Mesodermal cell (in vitro differentiated cells): ENCODE measurements around the gene DUSP6.

Source experiments
- H3K27ac ChIP-seq: 2 replicates; pipeline ENCODE4 v1.7.0; 2013; ENCODE audit warnings: mild to moderate bottlenecking, low read depth, low read length, moderate library complexity; ENCODE audit not compliant: severe bottlenecking
- H3K36me3 ChIP-seq: 2 replicates; pipeline ENCODE4 v1.7.1; 2013; ENCODE audit warnings: mild to moderate bottlenecking, low read length, moderate library complexity; ENCODE audit not compliant: control insufficient read depth, insufficient read depth
- H3K4me1 ChIP-seq: one replicate; pipeline ENCODE4 v1.7.1; 2013; ENCODE audit warnings: mild to moderate bottlenecking, low read length; ENCODE audit not compliant: insufficient read depth, control insufficient read depth, poor library complexity, severe bottlenecking
- H3K4me3 ChIP-seq: 2 replicates; pipeline ENCODE4 v1.7.0; 2013; ENCODE audit warnings: low read length, control low read depth, mild to moderate bottlenecking; ENCODE audit not compliant: insufficient read depth, poor library complexity, severe bottlenecking; ENCODE audit errors: extremely low read depth
- H3K9me3 ChIP-seq: 2 replicates; pipeline ENCODE4 v1.7.1; 2013; ENCODE audit warnings: mild to moderate bottlenecking, low read length, moderate library complexity; ENCODE audit not compliant: control insufficient read depth
- WGBS, 2 experiments: methylation state at CpG; one replicate each; pipeline ENCODE4 v1.1.5; 2013; ENCODE audit warnings: missing lambda C conversion rate in 2 of 2; ENCODE audit not compliant: insufficient coverage in 2 of 2; 5-methylcytosine and 5-hydroxymethylcytosine counted together

The DUSP6 gene

DNA sequence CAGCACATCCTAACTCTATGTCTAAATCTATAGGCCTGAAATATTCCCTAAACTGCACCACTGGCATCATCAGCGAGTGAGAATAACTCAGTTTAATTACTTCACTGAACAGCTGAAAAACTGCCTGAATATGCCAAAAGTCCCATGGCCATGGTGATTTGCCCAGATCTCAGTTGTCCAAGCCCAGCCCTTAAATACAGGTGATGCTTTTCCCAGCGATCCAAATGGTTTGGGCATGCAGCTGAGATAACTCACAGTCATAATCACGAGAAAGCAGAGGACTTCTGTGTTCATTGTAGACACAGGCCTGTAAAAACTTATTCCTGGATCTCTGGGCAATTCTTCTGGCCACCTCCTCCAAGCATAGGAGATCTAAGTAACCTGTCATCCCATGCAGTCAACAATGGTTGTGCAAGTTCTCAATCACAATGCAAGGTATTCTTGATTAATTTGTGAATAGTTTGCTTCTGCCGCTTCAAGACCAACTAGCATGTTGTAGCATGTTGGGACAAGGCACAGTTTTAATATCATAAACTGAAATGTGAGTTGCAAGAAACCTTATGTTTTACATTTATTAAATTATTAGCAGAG, 40.5 kb downstream of the DUSP6 start:
- H3K4me3 ChIP-seq: no peak overlapping the region
- no peaks in the 10 kb centered on the region for H3K4me1 ChIP-seq
- no peaks in the 10 kb centered on the region for H3K36me3 ChIP-seq
- H3K27ac ChIP-seq: no peak overlapping the region
- no peaks in the 10 kb centered on the region for H3K9me3 ChIP-seq
- 92% methylated on average over 3 of the region's 4 CpGs for WGBS, 2 experiments

GRCh38 chr12:89309815-89310214, 42.5 kb downstream of the DUSP6 start:
- Histone ChIP-seq H3K9me3 (no peaks in the 10 kb centered on the region), H3K36me3 (no peaks in the 10 kb centered on the region), H3K4me1 (no peaks in the 10 kb centered on the region), H3K4me3 (no peak overlapping the region), H3K27ac (no peak overlapping the region)
- WGBS, 2 experiments: 87 to 100% methylated on average over 2 to 3 of the region's 4 CpGs

- WGBS, 2 experiments: 83 to 88% methylated on average over 2 to 3 of the region's 3 CpGs
- Histone ChIP-seq H3K27ac (no peak overlapping the region), H3K4me3 (no peak overlapping the region), H3K4me1 (no peaks in the 10 kb centered on the region), H3K36me3 (no peaks in the 10 kb centered on the region), H3K9me3 (no peaks in the 10 kb centered on the region)
Measured at GRCh38 chr12:89309440-89309802, 42.9 kb downstream of the DUSP6 start.

GRCh38 chr12:89307474-89308253, 44.6 kb downstream of the DUSP6 start:
- Histone ChIP-seq H3K27ac (no peak overlapping the region), H3K9me3 (no peaks in the 10 kb centered on the region), H3K4me1 (no peaks in the 10 kb centered on the region), H3K4me3 (no peak overlapping the region), H3K36me3 (no peaks in the 10 kb centered on the region)
- WGBS, 2 experiments: 98 to 100% methylated on average over 4 to 5 of the region's 9 CpGs

GRCh38 chr12:89306827-89307473, 45.4 kb downstream of the DUSP6 start:
- H3K4me3 ChIP-seq: no peak overlapping the region
- H3K9me3 ChIP-seq: no peaks in the 10 kb centered on the region
- no peak overlapping the region for H3K27ac ChIP-seq
- H3K4me1 ChIP-seq: no peaks in the 10 kb centered on the region
- H3K36me3 ChIP-seq: no peaks in the 10 kb centered on the region
- WGBS, 2 experiments: 57 to 74% methylated on average over 2 to 5 of the region's 5 CpGs

DNA sequence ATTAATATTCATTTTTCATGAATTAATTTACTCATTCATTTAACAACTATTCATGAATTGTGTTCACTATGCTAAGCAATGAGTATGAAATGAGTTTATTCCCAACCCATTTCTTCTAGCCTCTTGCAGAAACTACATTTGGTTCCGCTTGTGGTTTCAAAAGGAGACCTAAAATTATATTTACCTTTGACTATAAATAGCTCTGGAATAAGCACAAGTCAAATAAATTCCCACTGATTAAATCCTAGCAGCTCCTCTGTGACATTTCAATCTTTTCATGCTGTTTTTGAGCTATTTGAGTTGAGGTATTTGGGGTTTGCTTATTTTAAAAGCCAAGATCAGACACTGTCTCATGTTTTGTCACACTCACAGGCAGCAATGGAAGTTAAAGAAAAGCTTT, 46.9 kb downstream of the DUSP6 start:
- no peak overlapping the region for H3K4me3 ChIP-seq
- no peaks in the 10 kb centered on the region for H3K4me1 ChIP-seq
- no peaks in the 10 kb centered on the region for H3K9me3 ChIP-seq
- H3K27ac ChIP-seq: no peak overlapping the region
- no peaks in the 10 kb centered on the region for H3K36me3 ChIP-seq
- WGBS, 2 experiments: no CpG with 5 or more reads among the region's 1 CpG

DNA sequence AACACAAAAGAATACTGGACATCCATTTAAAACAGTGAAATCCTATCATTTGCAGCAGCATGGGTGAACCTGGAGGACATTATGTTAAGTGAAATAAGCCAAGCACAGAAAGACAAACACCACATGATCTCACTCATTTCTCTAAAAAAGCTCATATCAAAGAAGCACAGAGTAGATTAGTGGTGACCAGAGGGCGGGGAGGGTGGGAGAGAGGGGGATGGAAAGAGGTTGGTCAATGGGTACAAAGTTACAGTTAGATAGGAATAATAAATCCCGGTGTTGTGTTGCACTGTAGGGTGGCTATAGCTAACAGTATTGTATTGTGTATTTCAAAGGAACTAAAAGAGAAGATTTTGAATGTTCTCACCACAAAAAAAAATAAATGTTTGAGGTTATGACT, 52.4 kb downstream of the DUSP6 start:
- 80 to 100% methylated on average over 1 of the region's 2 CpGs for WGBS, 2 experiments
- no peak overlapping the region for H3K27ac ChIP-seq
- H3K4me3 ChIP-seq: no peak overlapping the region

GRCh38 chr12:89299417-89299816, 52.9 kb downstream of the DUSP6 start:
- H3K9me3 ChIP-seq: no peaks in the 10 kb centered on the region
- no peak overlapping the region for H3K4me3 ChIP-seq
- H3K4me1 ChIP-seq: no peaks in the 10 kb centered on the region
- H3K27ac ChIP-seq: no peak overlapping the region
- no peaks in the 10 kb centered on the region for H3K36me3 ChIP-seq

More for the DNA sequence above, 52.4 kb downstream of the DUSP6 start:
- Histone ChIP-seq H3K4me1 (no peaks in the 10 kb centered on the region), H3K9me3 (no peaks in the 10 kb centered on the region), H3K36me3 (no peaks in the 10 kb centered on the region)
